ENCODE data around the gene C2orf72.
"Not testable (repeated sequence)": the region's sequence is repeated elsewhere in the genome, so short reads cannot be mapped to it uniquely, and the experiment has no call there.

GRCh38 chr2:231067531-231067930, 30.2 kb downstream of the C2orf72 start:
- TF ChIP-seq CTCF, POLR2A (IDR thresholded peaks at IDR 0.05): not testable (repeated sequence)
